WTC11 (cell line): ENCODE data around the gene ACACA.

ENCODE experiments used
- ETV6 ChIP-seq: sonication (generic); formaldehyde crosslinking; IDR thresholded peaks from 2 replicates; pipeline ENCODE4 v1.8.1; 2022; ENCODE audit warnings: mild to moderate bottlenecking, missing genetic modification reagents
- NR2C2 ChIP-seq: sonication (generic); formaldehyde crosslinking; IDR thresholded peaks from 2 replicates; pipeline ENCODE4 v1.8.0; 2022; ENCODE audit warnings: mild to moderate bottlenecking, missing genetic modification reagents
- ZBTB21 ChIP-seq: sonication (generic); formaldehyde crosslinking; IDR thresholded peaks from 2 replicates; pipeline ENCODE4 v1.8.1; 2023; ENCODE audit warnings: mild to moderate bottlenecking, missing genetic modification reagents, borderline replicate concordance
- TF ChIP-seq, protein P1 (sequence below): fragments of 200-600 bp; IDR thresholded peaks from 2 replicates; pipeline ENCODE4 v1.8.0; 2022; ENCODE audit warnings: antibody characterized with exemption

GRCh38 chr17:37082311-37082860, 324.2 kb downstream of the ACACA start:
- TF ChIP-seq ZBTB21 (CRISPR knock-in tag) (no peak), ETV6 (CRISPR knock-in tag) (no peak), NR2C2 (CRISPR knock-in tag) (no peak)
- TF ChIP-seq, protein P1, sequence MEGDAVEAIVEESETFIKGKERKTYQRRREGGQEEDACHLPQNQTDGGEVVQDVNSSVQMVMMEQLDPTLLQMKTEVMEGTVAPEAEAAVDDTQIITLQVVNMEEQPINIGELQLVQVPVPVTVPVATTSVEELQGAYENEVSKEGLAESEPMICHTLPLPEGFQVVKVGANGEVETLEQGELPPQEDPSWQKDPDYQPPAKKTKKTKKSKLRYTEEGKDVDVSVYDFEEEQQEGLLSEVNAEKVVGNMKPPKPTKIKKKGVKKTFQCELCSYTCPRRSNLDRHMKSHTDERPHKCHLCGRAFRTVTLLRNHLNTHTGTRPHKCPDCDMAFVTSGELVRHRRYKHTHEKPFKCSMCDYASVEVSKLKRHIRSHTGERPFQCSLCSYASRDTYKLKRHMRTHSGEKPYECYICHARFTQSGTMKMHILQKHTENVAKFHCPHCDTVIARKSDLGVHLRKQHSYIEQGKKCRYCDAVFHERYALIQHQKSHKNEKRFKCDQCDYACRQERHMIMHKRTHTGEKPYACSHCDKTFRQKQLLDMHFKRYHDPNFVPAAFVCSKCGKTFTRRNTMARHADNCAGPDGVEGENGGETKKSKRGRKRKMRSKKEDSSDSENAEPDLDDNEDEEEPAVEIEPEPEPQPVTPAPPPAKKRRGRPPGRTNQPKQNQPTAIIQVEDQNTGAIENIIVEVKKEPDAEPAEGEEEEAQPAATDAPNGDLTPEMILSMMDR, result no peak
